ENCODE data around the gene SNRPN.
A peak's percentile ranks its signal among the peaks of the same experiment; 100 is the strongest.
"Not testable (repeated sequence)": the region's sequence is repeated elsewhere in the genome, so short reads cannot be mapped to it uniquely, and the experiment has no call there.

Gene SNRPN

DNA sequence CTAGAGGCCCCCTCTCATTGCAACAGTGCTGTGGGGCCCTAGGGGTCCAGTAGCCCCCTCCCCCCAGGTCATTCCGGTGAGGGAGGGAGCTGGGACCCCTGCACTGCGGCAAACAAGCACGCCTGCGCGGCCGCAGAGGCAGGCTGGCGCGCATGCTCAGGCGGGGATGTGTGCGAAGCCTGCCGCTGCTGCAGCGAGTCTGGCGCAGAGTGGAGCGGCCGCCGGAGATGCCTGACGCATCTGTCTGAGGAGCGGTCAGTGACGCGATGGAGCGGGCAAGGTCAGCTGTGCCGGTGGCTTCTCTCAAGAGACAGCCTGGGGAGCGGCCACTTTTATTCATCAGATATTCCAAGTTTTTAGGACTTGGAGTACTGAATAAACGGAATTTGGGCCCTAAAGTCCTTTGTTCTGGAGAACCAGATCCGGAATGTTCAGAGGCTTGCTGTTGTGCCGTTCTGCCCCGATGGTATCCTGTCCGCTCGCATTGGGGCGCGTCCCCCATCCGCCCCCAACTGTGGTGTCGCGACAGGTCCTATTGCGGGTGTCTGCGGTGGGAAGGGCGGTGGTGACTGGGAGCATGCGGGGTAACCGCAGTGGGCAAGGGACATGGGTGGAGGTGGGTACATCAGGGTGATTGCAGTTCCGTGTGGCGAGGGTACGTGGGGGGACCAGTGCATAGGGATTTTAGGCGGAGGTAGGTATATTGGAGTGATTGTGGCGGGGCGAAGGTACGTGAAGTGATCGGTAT, at the start of gene SNRPN, which contains the start of gene SNURF:
Gene SNRPN (plus strand): TSS at position 205 of the 748 bp plus-strand sequence. CDS start 19,467 bp downstream, outside the sequence.
Gene SNURF (plus strand): TSS at position 205 of the 748 bp plus-strand sequence. CDS start 62 bp downstream, at position 267.
- peak in 48 of 51 donors; percentile 1 to 78 (median 49) for DNase-seq

GRCh38 chr15:24916305-24917009, 38.3 kb upstream of the SNRPN start:
- DNase-seq, result no peak

DNA sequence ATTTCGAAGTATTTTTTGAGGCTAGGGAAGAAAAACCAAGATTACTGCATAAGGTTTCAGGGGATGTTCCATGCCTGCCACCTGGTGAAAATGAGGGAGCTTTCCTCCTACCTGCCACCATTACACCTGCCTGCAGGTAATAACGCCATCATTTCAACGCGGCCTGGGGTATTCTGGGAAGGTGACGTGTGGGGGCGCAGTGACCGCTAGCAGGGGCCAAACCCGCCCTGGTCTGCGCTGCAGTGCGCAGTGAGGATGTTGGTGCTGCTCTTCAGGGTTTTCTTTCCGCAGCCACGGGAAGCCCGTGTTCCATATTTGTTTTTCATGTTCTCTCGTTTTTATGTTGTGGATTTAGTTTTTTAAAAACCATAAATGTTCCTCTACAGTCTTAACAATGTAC, 37.4 kb upstream of the SNRPN start:
- no peak for DNase-seq

GRCh38 chr15:24919446-24919845, 35.3 kb upstream of the SNRPN start:
- DNase-seq, result no peak

DNA sequence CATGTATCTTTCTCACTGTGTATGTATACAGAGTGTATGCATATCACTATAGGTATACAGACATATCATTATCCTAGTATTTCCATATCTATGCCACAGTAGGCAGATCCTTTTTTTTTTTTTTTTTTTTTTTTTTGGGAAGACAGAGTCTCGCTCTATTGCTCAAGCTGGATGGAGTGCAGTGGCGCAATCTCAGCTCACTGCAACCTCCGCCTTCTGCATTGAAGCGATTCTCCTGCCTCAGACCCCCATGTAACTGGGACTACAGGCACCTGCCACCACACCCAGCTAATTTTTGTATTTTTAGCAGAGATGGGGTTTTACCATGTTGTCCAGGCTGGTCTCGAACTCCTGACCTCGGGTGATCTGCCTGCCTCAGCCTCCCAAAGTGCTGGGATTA, 32.0 kb upstream of the SNRPN start:
- DNase-seq, result not testable (repeated sequence)

- DNase-seq, result no peak
These were observed 30.6 kb upstream of the SNRPN start for GRCh38 chr15:24924153-24924552.

GRCh38 chr15:24924621-24925020, 30.2 kb upstream of the SNRPN start:
- no peak for DNase-seq

DNA sequence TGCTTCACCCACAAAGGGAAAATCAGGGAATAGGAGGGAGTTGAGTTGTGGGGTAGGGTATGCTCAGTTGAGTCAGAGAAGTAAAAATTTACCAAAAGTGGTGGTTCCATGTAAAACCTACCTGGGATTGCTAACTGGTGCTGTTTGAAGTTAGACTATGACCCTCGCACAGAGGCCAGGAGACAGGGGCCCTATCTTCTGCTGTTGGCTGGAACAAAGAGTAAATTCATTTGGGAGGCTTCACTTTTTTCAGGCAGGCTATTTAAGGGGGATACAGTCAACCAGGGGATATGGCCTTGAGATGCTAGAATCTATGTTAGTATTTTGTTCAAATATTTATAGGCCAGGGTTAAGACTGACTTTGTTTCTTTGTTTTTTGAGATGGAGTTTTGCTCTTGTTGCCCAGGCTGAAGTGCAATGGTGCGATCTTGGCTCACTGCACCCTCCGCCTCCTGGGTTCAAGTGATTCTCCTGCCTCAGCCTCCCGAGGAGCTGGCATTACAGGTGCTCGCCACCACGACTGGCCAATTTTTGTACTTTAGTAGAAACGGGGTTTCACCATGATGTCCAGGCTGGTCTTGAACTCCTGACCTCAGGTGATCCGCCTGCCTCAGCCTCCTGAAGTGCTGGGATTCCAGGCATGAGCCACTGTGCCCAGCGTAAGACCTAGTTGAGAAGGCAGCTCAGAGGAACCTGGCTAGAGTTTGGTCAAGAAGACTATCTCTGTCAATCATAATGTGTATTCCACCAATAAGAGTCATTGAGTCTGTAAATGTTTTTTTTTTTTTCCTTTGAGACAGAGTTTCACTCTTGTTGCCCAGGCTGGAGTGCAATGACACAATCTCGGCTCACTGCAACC, 22.7 kb upstream of the SNRPN start:
- not testable (repeated sequence) for DNase-seq

DNA sequence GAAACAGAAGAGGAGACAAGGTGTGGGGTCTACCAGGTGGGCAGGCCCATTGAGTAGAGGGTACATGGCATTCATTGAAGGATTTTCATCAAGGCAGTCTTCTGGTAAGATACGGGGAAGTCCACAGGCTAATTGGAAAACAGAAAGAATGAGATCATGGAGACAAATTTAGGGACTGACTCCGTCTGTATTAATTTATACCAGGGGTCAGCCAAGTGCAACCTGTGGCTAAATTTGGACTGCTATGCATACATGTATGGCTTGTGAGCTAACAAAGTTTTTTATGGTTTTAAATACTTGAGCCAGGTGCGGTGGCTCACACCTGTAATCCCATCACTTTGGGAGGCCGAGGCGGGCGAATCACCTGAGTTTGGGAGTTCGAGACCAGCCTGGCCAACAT, 21.1 kb upstream of the SNRPN start:
- no peak for DNase-seq

DNA sequence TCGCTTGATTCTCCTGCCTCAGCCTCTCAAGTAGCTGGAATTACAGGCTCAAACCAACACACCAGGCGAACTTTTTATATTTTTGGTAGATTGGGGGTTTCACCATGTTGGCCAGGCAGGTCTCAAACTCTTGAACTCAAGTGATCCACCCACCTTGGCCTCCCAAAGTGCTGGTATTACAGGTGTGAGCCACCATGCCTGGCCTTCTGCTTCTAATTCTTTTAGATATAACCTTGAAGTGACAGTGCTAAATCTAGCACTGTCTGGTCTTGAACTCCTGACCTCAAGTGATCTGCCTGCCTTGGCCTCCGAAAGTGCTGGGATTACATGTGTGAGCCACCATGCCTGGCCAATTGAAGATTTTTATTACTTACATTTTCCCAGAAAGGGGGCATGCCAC, 16.6 kb upstream of the SNRPN start:
- not testable (repeated sequence) for DNase-seq

DNA sequence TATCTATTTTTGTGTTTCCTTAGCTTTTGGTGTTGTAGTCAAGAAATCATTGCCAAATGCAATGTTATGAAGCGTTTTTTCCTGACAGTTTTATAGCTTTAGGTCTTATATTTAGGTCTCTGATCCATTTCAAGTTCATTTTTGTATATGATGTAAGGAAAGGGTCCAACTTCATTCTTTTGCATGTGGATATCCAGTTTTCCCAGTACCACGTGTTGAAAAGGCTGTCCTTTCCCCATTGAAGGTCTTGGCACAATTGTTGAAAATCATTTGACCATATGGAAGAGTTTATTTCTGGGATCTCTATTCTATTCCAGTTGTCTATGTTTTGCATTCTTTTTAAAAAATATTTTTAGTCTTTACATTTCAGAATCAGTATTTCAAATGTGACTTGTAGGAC, 14.6 kb upstream of the SNRPN start:
- DNase-seq, result no peak

- DNase-seq, result no peak
These were observed 11.4 kb upstream of the SNRPN start for GRCh38 chr15:24943361-24943760.

DNA sequence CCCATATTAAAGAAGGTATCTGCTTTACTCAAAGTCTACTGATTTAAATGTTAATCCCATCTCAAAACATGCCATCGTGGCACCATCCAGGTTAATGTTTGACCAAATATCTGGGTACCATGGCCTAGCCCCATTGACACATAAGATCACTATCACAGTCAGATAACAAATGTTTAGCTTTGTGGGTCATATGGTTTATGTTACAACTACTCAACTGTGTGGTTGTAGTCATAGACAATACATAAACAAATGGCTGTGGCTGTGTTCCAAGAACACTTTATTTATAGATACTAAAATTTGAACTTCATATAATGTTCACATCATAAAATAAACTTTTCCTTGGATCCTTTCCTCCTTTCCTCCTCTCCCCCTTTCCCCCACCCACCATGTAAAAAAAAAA, 9.8 kb upstream of the SNRPN start:
- no peak for DNase-seq

DNA sequence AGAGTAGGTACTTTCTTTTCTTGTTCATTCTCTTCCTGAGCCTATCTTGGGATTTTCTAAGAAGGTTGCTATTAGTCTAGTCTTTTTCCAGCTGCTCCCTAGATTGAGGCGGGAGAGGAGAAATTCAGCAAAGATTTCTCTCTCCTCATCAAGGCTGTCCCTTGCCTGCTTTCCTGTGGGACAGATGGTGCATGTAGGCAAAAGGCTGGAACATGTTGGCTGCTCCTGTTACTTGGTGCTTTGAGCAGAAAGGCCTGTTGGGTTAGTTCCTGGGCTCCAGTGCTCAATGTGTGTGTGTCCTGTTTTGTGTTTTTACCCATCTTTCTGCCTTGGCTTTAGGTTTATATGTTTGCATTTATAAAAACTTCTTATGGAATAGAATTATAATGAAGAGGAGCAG, 9.1 kb upstream of the SNRPN start:
- DNase-seq, result no peak

DNA sequence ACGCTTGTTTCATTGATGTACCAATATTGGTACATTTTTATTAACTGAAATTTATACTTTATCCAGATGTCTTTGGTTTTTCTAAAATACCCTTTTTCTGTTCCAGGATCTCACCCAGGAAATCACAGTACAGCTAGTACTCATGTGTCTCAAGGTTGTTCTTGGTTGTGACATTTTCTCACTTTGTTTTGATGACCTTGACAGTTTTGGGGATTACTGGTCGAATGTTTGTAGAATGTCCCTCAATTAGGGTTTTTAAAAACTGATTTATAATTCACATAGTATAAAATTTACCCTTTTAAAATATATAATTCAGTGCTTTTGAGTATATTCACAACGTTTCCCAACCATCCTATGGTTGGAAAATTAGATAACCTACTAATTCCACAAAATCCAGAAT, 6.3 kb upstream of the SNRPN start:
- no peak for DNase-seq

DNA sequence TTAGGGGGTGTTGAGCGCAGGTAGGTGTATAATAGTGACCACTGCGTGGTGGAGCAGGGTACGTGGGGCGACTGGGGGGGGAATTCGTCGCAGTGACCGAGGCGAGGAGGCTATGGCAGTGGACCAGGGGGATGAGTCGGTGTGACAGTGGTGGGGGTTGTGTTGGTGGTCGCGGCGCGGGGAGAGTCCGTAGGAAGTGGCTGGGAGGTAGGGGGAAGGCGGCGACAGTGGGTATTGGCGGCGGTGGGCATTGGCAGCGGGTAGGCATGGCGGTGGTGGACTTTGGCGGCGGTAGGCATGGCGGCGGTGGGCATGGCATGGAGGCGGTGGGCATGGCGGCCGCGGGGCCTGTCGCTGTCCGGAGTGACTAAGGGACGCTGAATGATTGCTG, 739 bp downstream of the SNRPN start:
- DNase-seq, result peak in 17 of 51 donors; percentile 4 to 34 (median 20)

DNA sequence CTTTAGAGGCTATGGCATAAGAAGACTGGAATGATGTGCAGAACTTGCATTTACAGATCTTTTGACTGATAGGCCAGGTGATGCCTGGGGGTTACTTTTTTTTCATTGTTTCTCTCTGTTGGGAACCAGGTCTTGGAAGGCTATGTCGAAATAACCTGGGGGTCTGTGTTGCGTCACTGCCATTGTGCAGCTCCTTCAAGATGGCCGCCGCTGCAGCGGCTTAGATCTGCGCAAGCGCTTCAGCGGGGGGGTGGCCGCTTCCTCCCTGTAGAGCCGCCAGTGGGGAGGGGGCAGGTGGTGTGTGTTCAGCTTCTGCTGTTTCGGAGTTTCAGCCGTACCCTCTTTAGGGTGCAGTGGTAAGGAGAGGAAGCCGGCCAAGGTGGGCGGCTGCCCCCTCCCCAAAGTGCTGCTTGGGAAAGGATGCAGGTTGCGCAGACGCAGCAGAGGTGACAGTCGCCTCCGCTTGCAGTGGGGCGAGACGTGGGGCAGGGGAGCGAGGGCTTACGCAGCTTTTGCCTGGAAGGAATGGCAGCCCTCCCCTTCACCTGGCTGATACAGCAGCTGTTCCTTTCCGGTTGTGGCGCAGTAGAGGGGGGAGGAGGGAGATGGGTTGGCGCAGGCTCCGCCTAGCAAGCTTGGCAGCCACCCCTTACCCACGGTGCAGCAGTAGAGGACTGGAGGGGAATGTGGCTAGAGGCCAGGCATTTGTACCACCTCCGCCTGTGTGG, 1.5 kb downstream of the SNRPN start:
- peak in 50 of 51 donors; percentile 4 to 87 (median 57) for DNase-seq

- no peak for DNase-seq
These were observed 2.9 kb downstream of the SNRPN start for GRCh38 chr15:24957691-24958090.

DNA sequence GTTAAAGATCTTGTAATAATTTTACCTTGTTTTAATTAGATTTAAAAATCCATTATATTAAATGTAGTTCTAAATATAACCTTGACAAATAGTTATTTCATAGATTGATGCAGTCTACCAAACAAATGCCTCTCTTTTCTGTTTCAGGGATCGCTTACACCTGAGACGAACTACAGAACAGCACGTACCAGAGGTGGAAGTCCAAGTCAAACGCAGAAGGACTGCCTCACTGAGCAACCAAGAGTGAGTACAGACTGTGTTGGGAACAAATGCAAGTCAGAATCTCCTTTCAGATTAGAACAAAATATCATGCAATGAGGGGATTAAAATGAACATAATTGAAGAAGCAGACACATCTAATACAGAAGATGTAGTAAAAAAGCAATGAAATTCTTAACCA, 7.2 kb downstream of the SNRPN start:
- DNase-seq, result no peak

DNA sequence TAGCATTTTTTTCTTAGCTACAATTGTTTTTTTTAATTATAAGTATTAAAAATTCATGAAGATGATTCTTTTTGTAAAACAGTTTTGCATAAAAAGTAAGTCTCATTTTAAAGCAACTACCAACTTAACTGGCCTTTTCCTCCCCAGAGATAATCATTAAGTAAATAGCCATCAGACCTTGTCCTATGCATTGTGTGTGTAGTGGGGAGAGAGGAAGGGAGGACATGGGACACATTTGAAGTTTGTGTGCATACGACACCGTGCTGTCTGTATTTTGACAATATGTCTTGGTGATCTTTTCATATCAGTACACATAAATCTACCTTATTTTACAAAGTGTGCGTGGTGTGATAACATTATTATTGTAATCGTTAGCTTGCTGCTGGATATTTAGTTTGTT, 8.1 kb downstream of the SNRPN start:
- no peak for DNase-seq

All from hypothalamus (tissue), 51 donors.